Measurements from ENCODE around the gene GHSR. TPM values are rescaled to one million over a fixed set of nuclear protein-coding genes. Genes with fewer than 3 reads are reported as not detected.

GHSR gene
- total RNA-seq, 1 experiment from 2014 or later, result not detected

- no peak for TF ChIP-seq ZBTB33 (IDR thresholded peaks at IDR 0.05; ENCODE audit: extremely low read depth, insufficient replicate concordance, low read length)
- TF ChIP-seq SRF (IDR thresholded peaks at IDR 0.05; ENCODE audit: low read depth), result no peak
- TF ChIP-seq POLR2AphosphoS5 (IDR thresholded peaks at IDR 0.05; ENCODE audit: low read depth, low read length), result no peak
These were observed 36.7 kb downstream of the GHSR start (continued) for GRCh38 chr3:172411478-172411947.

GRCh38 chr3:172410702-172411477 is 37.4 kb downstream of the GHSR start:
- intact Hi-C loops (cut with micrococcal nuclease), result no loop called here

More at GRCh38 chr3:172410702-172411477, 37.4 kb downstream of the GHSR start:
- Histone ChIP-seq H3K27me3 (ENCODE audit: insufficient read depth, low read length) (no peaks in the 10 kb centered on the region), H3K36me3 (ENCODE audit: control insufficient read depth in 1 of 2, insufficient read depth in 2 of 2, low read length in 2 of 2) (no peaks in the 10 kb centered on the region), H4K20me1 (ENCODE audit: insufficient read depth) (no peaks in the 10 kb centered on the region), H3K4me1 (ENCODE audit: control insufficient read depth in 1 of 2, insufficient read depth in 2 of 2, low read length in 2 of 2) (no peaks in the 10 kb centered on the region), H2AFZ (ENCODE audit: low read depth, low read length, poor library complexity, severe bottlenecking) (no peak overlapping the region), H3K9me2 (ENCODE audit: insufficient read depth) (no peaks in the 10 kb centered on the region), H3K79me2 (ENCODE audit: insufficient read depth, low read length) (no peaks in the 10 kb centered on the region), H3K27ac (ENCODE audit: low read depth, low read length) (no peak overlapping the region), H3K4me3 (replicated peaks in 1 of 2; ENCODE audit: low read depth in 1 of 2, low read length in 2 of 2) (no peak overlapping the region), H3K9me3 (ENCODE audit: control insufficient read depth in 1 of 2, insufficient read depth in 1 of 2, low read depth in 1 of 2, low read length in 2 of 2) (no peaks in the 10 kb centered on the region), H3K9ac (ENCODE audit: low read length) (no peak overlapping the region), H3K4me2 (ENCODE audit: low read length) (no peak overlapping the region)
- ATAC-seq (no peak), DNase-seq (ENCODE audit: low read depth, low spot score) (no peak)
- BruUV-seq (replicated peaks), result no TSS peak
- POLR2A ChIA-PET, result no interaction called here
- CTCF ChIA-PET, result no interaction called here
- TF ChIP-seq REST (IDR thresholded peaks at IDR 0.05; ENCODE audit: low read depth), result no peak
- TF ChIP-seq YY1 (IDR thresholded peaks at IDR 0.05; ENCODE audit: extremely low read depth, insufficient replicate concordance, low read depth, low read length), result no peak
- RAD21 ChIA-PET (ENCODE audit: low non-redundant PET in 1 of 2, low total read pairs in 2 of 2, uncharacterized antibody in 2 of 2, unreplicated experiment in 2 of 2), result no interaction called here
